Measurements from ENCODE around the gene NAV3.
A peak's percentile ranks its signal among the peaks of the same experiment; 100 is the strongest.
"Not testable (repeated sequence)": the region's sequence is repeated elsewhere in the genome, so short reads cannot be mapped to it uniquely, and the experiment has no call there.

The NAV3 gene

GRCh38 chr12:78057075-78057474, 226.4 kb downstream of the NAV3 start:
- DNase-seq (ENCODE audit: low spot score) = no peak

- DNase-seq (ENCODE audit: low spot score) = no peak
These were observed 229.5 kb downstream of the NAV3 start for GRCh38 chr12:78060186-78060585.

GRCh38 chr12:78062786-78063185, 232.1 kb downstream of the NAV3 start:
- DNase-seq (ENCODE audit: low spot score) = no peak

- no peak for DNase-seq (ENCODE audit: low spot score)
These were observed 251.1 kb downstream of the NAV3 start for GRCh38 chr12:78081590-78082314.

- DNase-seq (ENCODE audit: low spot score) = no peak
These were observed 255.0 kb downstream of the NAV3 start for GRCh38 chr12:78085542-78086182.

GRCh38 chr12:78086553-78087362, 256.1 kb downstream of the NAV3 start:
- no peak for DNase-seq (ENCODE audit: low spot score)

- DNase-seq (ENCODE audit: low spot score) = no peak
These were observed 256.6 kb downstream of the NAV3 start for GRCh38 chr12:78087363-78087675.

- DNase-seq (ENCODE audit: low spot score) = peak; percentile 13
These were observed 257.7 kb downstream of the NAV3 start for GRCh38 chr12:78088391-78088832.

GRCh38 chr12:78090266-78090665, 259.6 kb downstream of the NAV3 start:
- no peak for DNase-seq (ENCODE audit: low spot score)

- no peak for DNase-seq (ENCODE audit: low spot score)
These were observed 264.9 kb downstream of the NAV3 start for GRCh38 chr12:78095623-78096022.

GRCh38 chr12:78096909-78097597, 266.4 kb downstream of the NAV3 start:
- DNase-seq (ENCODE audit: low spot score) = no peak

- DNase-seq (ENCODE audit: low spot score) = no peak
These were observed 269.1 kb downstream of the NAV3 start for GRCh38 chr12:78099806-78100205.

GRCh38 chr12:78101113-78101876, 270.6 kb downstream of the NAV3 start:
- DNase-seq (ENCODE audit: low spot score) = no peak

- DNase-seq (ENCODE audit: low spot score) = peak; percentile 7
These were observed 271.4 kb downstream of the NAV3 start for GRCh38 chr12:78101946-78102635.

- not testable (repeated sequence) for DNase-seq (ENCODE audit: low spot score)
These were observed 272.1 kb downstream of the NAV3 start for GRCh38 chr12:78102801-78103200.

- no peak for DNase-seq (ENCODE audit: low spot score)
These were observed 285.2 kb downstream of the NAV3 start for GRCh38 chr12:78115889-78116288.

- no peak for DNase-seq (ENCODE audit: low spot score)
These were observed 287.3 kb downstream of the NAV3 start for GRCh38 chr12:78118036-78118435.

- no peak for DNase-seq (ENCODE audit: low spot score)
These were observed 287.8 kb downstream of the NAV3 start for GRCh38 chr12:78118486-78118885.

GRCh38 chr12:78119351-78119918, 288.7 kb downstream of the NAV3 start:
- no peak for DNase-seq (ENCODE audit: low spot score)

GRCh38 chr12:78120306-78120705, 289.6 kb downstream of the NAV3 start:
- DNase-seq (ENCODE audit: low spot score) = no peak
